ENCODE results near the gene MEGF11.
"Not testable (repeated sequence)": the region's sequence is repeated elsewhere in the genome, so short reads cannot be mapped to it uniquely, and the experiment has no call there.

The MEGF11 gene

GRCh38 chr15:66006986-66007385 lies 246.6 kb downstream of the MEGF11 start:
- H3K4me2 ChIP-seq (ENCODE audit: low read depth, low read length, poor library complexity, severe bottlenecking): no peak overlapping the region
- H3K9ac ChIP-seq (ENCODE audit: low read depth, low read length, poor library complexity, severe bottlenecking): no peak overlapping the region
- H2AFZ ChIP-seq (ENCODE audit: low read length): no peak overlapping the region
- H3K79me2 ChIP-seq (ENCODE audit: insufficient read depth, low read length): no peaks in the 10 kb centered on the region
- H4K20me1 ChIP-seq (ENCODE audit: insufficient read depth, low read length, poor library complexity, severe bottlenecking): no peaks in the 10 kb centered on the region
- no peaks in the 10 kb centered on the region for H3K36me3 ChIP-seq (ENCODE audit: insufficient read depth, low read length)
- no peaks in the 10 kb centered on the region for H3K9me3 ChIP-seq (ENCODE audit: insufficient read depth, low read depth, low read length)
- H3F3A ChIP-seq (ENCODE audit: low read depth): no peaks in the 10 kb centered on the region
- TF ChIP-seq EZH2phosphoT487 (IDR thresholded peaks at IDR 0.05; ENCODE audit: borderline replicate concordance) (no peak), CTCF (conservative IDR thresholded peaks at IDR 0.05; ENCODE audit: low read length) (no peak)
- H3K27me3 ChIP-seq (ENCODE audit: insufficient read depth, low read length, poor library complexity, severe bottlenecking): no peaks in the 10 kb centered on the region
- H3K4me1 ChIP-seq (ENCODE audit: insufficient read depth, low read length, poor library complexity, severe bottlenecking): no peaks in the 10 kb centered on the region
- H3K9me2 ChIP-seq (replicated peaks; ENCODE audit: low read depth, low read length): no peaks in the 10 kb centered on the region
- no peak overlapping the region for H3K4me3 ChIP-seq (ENCODE audit: low read length, poor library complexity, severe bottlenecking)

- Histone ChIP-seq H4K20me1 (ENCODE audit: insufficient read depth, low read length, poor library complexity, severe bottlenecking) (no peaks in the 10 kb centered on the region), H3K27me3 (ENCODE audit: insufficient read depth, low read length, poor library complexity, severe bottlenecking) (no peaks in the 10 kb centered on the region), H3F3A (ENCODE audit: low read depth) (no peaks in the 10 kb centered on the region), H3K36me3 (ENCODE audit: insufficient read depth, low read length) (no peaks in the 10 kb centered on the region), H3K79me2 (ENCODE audit: insufficient read depth, low read length) (no peaks in the 10 kb centered on the region), H3K4me3 (ENCODE audit: low read length, poor library complexity, severe bottlenecking) (no peak overlapping the region), H3K4me1 (ENCODE audit: insufficient read depth, low read length, poor library complexity, severe bottlenecking) (no peaks in the 10 kb centered on the region), H3K9me3 (ENCODE audit: insufficient read depth, low read depth, low read length) (no peaks in the 10 kb centered on the region), H3K9me2 (replicated peaks; ENCODE audit: low read depth, low read length) (no peaks in the 10 kb centered on the region), H3K9ac (ENCODE audit: low read depth, low read length, poor library complexity, severe bottlenecking) (no peak overlapping the region), H2AFZ (ENCODE audit: low read length) (no peak overlapping the region), H3K4me2 (ENCODE audit: low read depth, low read length, poor library complexity, severe bottlenecking) (no peak overlapping the region)
- TF ChIP-seq EZH2phosphoT487 (IDR thresholded peaks at IDR 0.05; ENCODE audit: borderline replicate concordance) (no peak), CTCF (conservative IDR thresholded peaks at IDR 0.05; ENCODE audit: low read length) (no peak)
Observed at GRCh38 chr15:66004618-66005262, 248.8 kb downstream of the MEGF11 start.

GRCh38 chr15:66003129-66003528 lies 250.4 kb downstream of the MEGF11 start:
- H2AFZ ChIP-seq (ENCODE audit: low read length); H3K79me2 ChIP-seq (ENCODE audit: insufficient read depth, low read length); H4K20me1 ChIP-seq (ENCODE audit: insufficient read depth, low read length, poor library complexity, severe bottlenecking); H3K4me3 ChIP-seq (ENCODE audit: low read length, poor library complexity, severe bottlenecking); H3K9ac ChIP-seq (ENCODE audit: low read depth, low read length, poor library complexity, severe bottlenecking); H3K36me3 ChIP-seq (ENCODE audit: insufficient read depth, low read length); H3K4me2 ChIP-seq (ENCODE audit: low read depth, low read length, poor library complexity, severe bottlenecking); H3F3A ChIP-seq (ENCODE audit: low read depth); H3K27me3 ChIP-seq (ENCODE audit: insufficient read depth, low read length, poor library complexity, severe bottlenecking); H3K4me1 ChIP-seq (ENCODE audit: insufficient read depth, low read length, poor library complexity, severe bottlenecking); H3K9me2 ChIP-seq (replicated peaks; ENCODE audit: low read depth, low read length); H3K9me3 ChIP-seq (ENCODE audit: insufficient read depth, low read depth, low read length): not testable (repeated sequence)

- no peaks in the 10 kb centered on the region for H3K9me3 ChIP-seq (ENCODE audit: insufficient read depth, low read depth, low read length)
- H2AFZ ChIP-seq (ENCODE audit: low read length): no peak overlapping the region
- H4K20me1 ChIP-seq (ENCODE audit: insufficient read depth, low read length, poor library complexity, severe bottlenecking): no peaks in the 10 kb centered on the region
- H3K4me2 ChIP-seq (ENCODE audit: low read depth, low read length, poor library complexity, severe bottlenecking): no peak overlapping the region
- no peaks in the 10 kb centered on the region for H3K4me1 ChIP-seq (ENCODE audit: insufficient read depth, low read length, poor library complexity, severe bottlenecking)
- H3K9ac ChIP-seq (ENCODE audit: low read depth, low read length, poor library complexity, severe bottlenecking): no peak overlapping the region
- no peaks in the 10 kb centered on the region for H3K36me3 ChIP-seq (ENCODE audit: insufficient read depth, low read length)
- no peaks in the 10 kb centered on the region for H3K9me2 ChIP-seq (replicated peaks; ENCODE audit: low read depth, low read length)
- no peaks in the 10 kb centered on the region for H3K27me3 ChIP-seq (ENCODE audit: insufficient read depth, low read length, poor library complexity, severe bottlenecking)
- H3K4me3 ChIP-seq (ENCODE audit: low read length, poor library complexity, severe bottlenecking): no peak overlapping the region
- H3K79me2 ChIP-seq (ENCODE audit: insufficient read depth, low read length): no peaks in the 10 kb centered on the region
- TF ChIP-seq EZH2phosphoT487 (IDR thresholded peaks at IDR 0.05; ENCODE audit: borderline replicate concordance): no peak
- no peak for TF ChIP-seq CTCF (conservative IDR thresholded peaks at IDR 0.05; ENCODE audit: low read length)
- no peaks in the 10 kb centered on the region for H3F3A ChIP-seq (ENCODE audit: low read depth)
Observed at GRCh38 chr15:66001717-66002426, 251.7 kb downstream of the MEGF11 start.
